Endothelial cell of umbilical vein (primary cell): ENCODE results near the gene BMPR1A.

ENCODE experiments used
- EZH2 ChIP-seq: IDR thresholded peaks from 2 replicates; pipeline ENCODE4 v1.6.1; 2012; ENCODE audit warnings: borderline replicate concordance, low read depth, mild to moderate bottlenecking, moderate library complexity, low read length, inconsistent platforms; ENCODE audit not compliant: severe bottlenecking
- GATA2 ChIP-seq: IDR thresholded peaks from 2 replicates; pipeline ENCODE4 v1.7.0; 2011; ENCODE audit warnings: low read depth, mild to moderate bottlenecking, moderate library complexity, mixed read lengths, low read length; ENCODE audit not compliant: insufficient read length, insufficient read depth
- JUN ChIP-seq: IDR thresholded peaks from 2 replicates; pipeline ENCODE4 v1.6.1; 2011; ENCODE audit warnings: borderline replicate concordance, low read depth; ENCODE audit not compliant: insufficient read length, insufficient read depth
- MAX ChIP-seq: IDR thresholded peaks from 2 replicates; pipeline ENCODE4 v1.6.1; 2011; ENCODE audit not compliant: insufficient read depth, insufficient read length
- MYC ChIP-seq: IDR thresholded peaks from one replicate; pipeline ENCODE4 v1.6.1; 2011; ENCODE audit warnings: mild to moderate bottlenecking, low read depth, low read length
- POLR2A ChIP-seq: IDR thresholded peaks from 2 replicates; pipeline ENCODE4 v1.6.1; 2012; ENCODE audit warnings: low read depth, mild to moderate bottlenecking, control low read depth, low read length
- POLR2AphosphoS5 ChIP-seq: IDR thresholded peaks from 2 replicates; pipeline ENCODE4 v1.6.1; 2012; ENCODE audit warnings: low read depth, mild to moderate bottlenecking, control low read depth, low read length, moderate library complexity; ENCODE audit not compliant: insufficient read depth
- TF ChIP-seq, protein P1 (sequence below), 2 donors: IDR thresholded peaks; 1 replicate in 1 of 2; 2 replicates in 1 of 2; pipeline ENCODE4 v1.5.1; 2011; ENCODE audit warnings: low read length in 2 of 2, mild to moderate bottlenecking in 2 of 2, moderate library complexity in 2 of 2, control low read depth in 1 of 2, inconsistent platforms in 1 of 2, low read depth in 1 of 2; ENCODE audit not compliant: insufficient read depth in 1 of 2; ENCODE audit errors: extremely low read depth in 1 of 2

DNA sequence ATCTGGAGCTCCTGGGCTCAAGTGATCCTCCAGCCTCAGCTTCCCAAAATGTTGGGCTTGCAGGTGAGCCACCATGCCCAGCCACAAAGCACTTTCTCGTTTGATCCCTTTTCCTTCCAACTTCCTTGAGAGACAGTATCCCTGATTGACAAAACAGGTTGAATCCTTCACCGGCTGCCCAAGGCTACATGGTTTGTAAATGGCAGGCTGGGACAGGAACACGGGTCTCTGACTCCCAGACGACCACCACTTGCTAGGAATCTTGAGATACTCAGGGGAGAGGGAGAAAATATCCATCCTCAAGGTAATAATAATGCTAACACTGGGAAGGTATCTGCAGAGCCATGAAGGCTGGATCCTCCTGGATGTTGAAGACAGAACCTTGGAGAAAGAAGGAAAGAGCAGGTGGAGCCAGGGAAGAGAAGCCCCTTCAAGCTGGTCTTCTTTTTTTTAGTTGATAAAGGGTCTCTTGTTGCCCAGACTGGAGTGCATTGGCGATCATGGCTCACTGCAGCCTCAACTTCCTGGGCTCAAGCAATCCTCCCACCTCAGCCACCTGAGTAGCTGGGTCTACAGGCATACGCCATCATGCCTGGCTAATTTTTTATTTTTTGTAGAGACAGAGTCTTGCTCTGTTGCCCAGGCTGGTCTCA lies 181.2 kb downstream of the BMPR1A start:
- TF ChIP-seq, protein P1, sequence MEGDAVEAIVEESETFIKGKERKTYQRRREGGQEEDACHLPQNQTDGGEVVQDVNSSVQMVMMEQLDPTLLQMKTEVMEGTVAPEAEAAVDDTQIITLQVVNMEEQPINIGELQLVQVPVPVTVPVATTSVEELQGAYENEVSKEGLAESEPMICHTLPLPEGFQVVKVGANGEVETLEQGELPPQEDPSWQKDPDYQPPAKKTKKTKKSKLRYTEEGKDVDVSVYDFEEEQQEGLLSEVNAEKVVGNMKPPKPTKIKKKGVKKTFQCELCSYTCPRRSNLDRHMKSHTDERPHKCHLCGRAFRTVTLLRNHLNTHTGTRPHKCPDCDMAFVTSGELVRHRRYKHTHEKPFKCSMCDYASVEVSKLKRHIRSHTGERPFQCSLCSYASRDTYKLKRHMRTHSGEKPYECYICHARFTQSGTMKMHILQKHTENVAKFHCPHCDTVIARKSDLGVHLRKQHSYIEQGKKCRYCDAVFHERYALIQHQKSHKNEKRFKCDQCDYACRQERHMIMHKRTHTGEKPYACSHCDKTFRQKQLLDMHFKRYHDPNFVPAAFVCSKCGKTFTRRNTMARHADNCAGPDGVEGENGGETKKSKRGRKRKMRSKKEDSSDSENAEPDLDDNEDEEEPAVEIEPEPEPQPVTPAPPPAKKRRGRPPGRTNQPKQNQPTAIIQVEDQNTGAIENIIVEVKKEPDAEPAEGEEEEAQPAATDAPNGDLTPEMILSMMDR (IDR thresholded peaks at IDR 0.05; ENCODE audit: extremely low read depth in 1 of 2, insufficient read depth in 1 of 2, low read depth in 1 of 2, low read length in 2 of 2), result no peak
- TF ChIP-seq POLR2A (no peak), JUN (no peak), EZH2 (no peak), MAX (no peak), MYC (no peak), POLR2AphosphoS5 (no peak), GATA2 (no peak)
